Neural progenitor cell (in vitro differentiated cells): ENCODE measurements around the gene NUBPL.
"Not testable (repeated sequence)": the region's sequence is repeated elsewhere in the genome, so short reads cannot be mapped to it uniquely, and the experiment has no call there.

Experiments used
- CTCF ChIP-seq: fragments of 200-600 bp; sonication (generic); IDR thresholded peaks from 2 replicates; pipeline ENCODE4 v1.5.1; 2017; ENCODE audit warnings: antibody characterized with exemption, mild to moderate bottlenecking
- EZH2 ChIP-seq: fragments of 200-600 bp; sonication (generic); IDR thresholded peaks from 2 replicates; pipeline ENCODE4 v1.6.1; 2017; ENCODE audit warnings: antibody characterized with exemption, mild to moderate bottlenecking, moderate library complexity
- EZH2phosphoT487 ChIP-seq: fragments of 200-600 bp; sonication (generic); IDR thresholded peaks from 2 replicates; pipeline ENCODE4 v1.6.1; 2017; ENCODE audit warnings: antibody characterized with exemption

- not testable (repeated sequence) for TF ChIP-seq CTCF, EZH2, EZH2phosphoT487
Measured at GRCh38 chr14:31813724-31814490, 252.7 kb downstream of the NUBPL start.
